WTC11 (cell line): Measurements from ENCODE around the gene RTL3. TPM values are rescaled to one million over a fixed set of nuclear protein-coding genes. Genes with fewer than 3 reads are reported as not detected.
A peak's percentile ranks its signal among the peaks of the same experiment; 100 is the strongest.

Experiments
- ATAC-seq: fragments of 200-7000 bp; cut with Tn5 transposase; 2 replicates; pipeline ENCODE4 v1.10.0; 2021; ENCODE audit warnings: mild to moderate bottlenecking, moderate library complexity
- CTCF ChIA-PET: fragments of 300-600 bp; sonication (Branson Sonifier 250); formaldehyde crosslinking; loops from one replicate; lab custom pipeline; 2021; ENCODE audit warnings: antibody characterized with exemption; lab: Charles Lee
- POLR2A ChIA-PET: fragments of 350-600 bp; sonication (Branson Sonifier 250); formaldehyde crosslinking; loops from one replicate; lab custom pipeline; 2021; ENCODE audit warnings: antibody characterized with exemption; lab: Charles Lee
- DNase-seq: peaks from one replicate; pipeline ENCODE4 v3.0.0; 2021; ENCODE audit warnings: low spot score
- H3K27ac Mint-ChIP-seq: 2 replicates; pipeline ENCODE4 v1.8.0; 2021; ENCODE audit warnings: mixed read lengths
- H3K27me3 Mint-ChIP-seq: 2 replicates; pipeline ENCODE4 v1.8.0; 2021; ENCODE audit warnings: low read depth, mild to moderate bottlenecking, moderate library complexity, mixed read lengths
- H3K36me3 Mint-ChIP-seq: 2 replicates; pipeline ENCODE4 v1.8.0; 2021; ENCODE audit warnings: mixed read lengths
- H3K4me1 Mint-ChIP-seq: 2 replicates; pipeline ENCODE4 v1.8.0; 2022; ENCODE audit warnings: mixed read lengths
- H3K4me3 Mint-ChIP-seq: 2 replicates; pipeline ENCODE4 v1.8.0; 2021; ENCODE audit warnings: mild to moderate bottlenecking, moderate library complexity, mixed read lengths
- H3K9me3 Mint-ChIP-seq: 2 replicates; pipeline ENCODE4 v1.8.0; 2021; ENCODE audit warnings: mixed read lengths
- AFF4 ChIP-seq: sonication (generic); formaldehyde crosslinking; IDR thresholded peaks from 2 replicates; pipeline ENCODE4 v1.8.1; 2023; ENCODE audit warnings: mild to moderate bottlenecking, missing genetic modification reagents, borderline replicate concordance
- CDX4 ChIP-seq: fragments of 250-450 bp; sonication (Bioruptor Pico); IDR thresholded peaks from 2 replicates; pipeline ENCODE4 v1.9.0; 2021; ENCODE audit warnings: moderate library complexity, mild to moderate bottlenecking, inconsistent platforms, borderline replicate concordance
- ELF4 ChIP-seq: sonication (generic); formaldehyde crosslinking; IDR thresholded peaks from 2 replicates; pipeline ENCODE4 v1.8.1; 2022; ENCODE audit warnings: low read depth, mild to moderate bottlenecking, moderate library complexity, missing genetic modification reagents
- EMX1 ChIP-seq: fragments of 250-450 bp; sonication (Bioruptor Pico); IDR thresholded peaks from 2 replicates; pipeline ENCODE4 v1.8.0; 2021; ENCODE audit warnings: mild to moderate bottlenecking
- ESRRA ChIP-seq: sonication (generic); formaldehyde crosslinking; IDR thresholded peaks from 2 replicates; pipeline ENCODE4 v1.8.1; 2022; ENCODE audit warnings: mild to moderate bottlenecking, missing genetic modification reagents, borderline replicate concordance
- ETV6 ChIP-seq: sonication (generic); formaldehyde crosslinking; IDR thresholded peaks from 2 replicates; pipeline ENCODE4 v1.8.1; 2022; ENCODE audit warnings: mild to moderate bottlenecking, missing genetic modification reagents
- FOXJ3 ChIP-seq: sonication (generic); formaldehyde crosslinking; IDR thresholded peaks from 2 replicates; pipeline ENCODE4 v1.9.0; 2021; ENCODE audit warnings: missing genetic modification reagents, mild to moderate bottlenecking, borderline replicate concordance
- FOXK1 ChIP-seq: sonication (generic); formaldehyde crosslinking; IDR thresholded peaks from 2 replicates; pipeline ENCODE4 v1.8.0; 2022; ENCODE audit warnings: mild to moderate bottlenecking, moderate library complexity, missing genetic modification reagents
- FOXP1 ChIP-seq: sonication (generic); formaldehyde crosslinking; IDR thresholded peaks from 2 replicates; pipeline ENCODE4 v1.8.0; 2022; ENCODE audit warnings: missing genetic modification reagents, mild to moderate bottlenecking, moderate library complexity, borderline replicate concordance
- NFATC4 ChIP-seq: fragments of 250-450 bp; sonication (Bioruptor Pico); IDR thresholded peaks from 2 replicates; pipeline ENCODE4 v1.9.0; 2021; ENCODE audit warnings: mild to moderate bottlenecking
- NR2C2 ChIP-seq: sonication (generic); formaldehyde crosslinking; IDR thresholded peaks from 2 replicates; pipeline ENCODE4 v1.8.0; 2022; ENCODE audit warnings: mild to moderate bottlenecking, missing genetic modification reagents
- PRRX2 ChIP-seq: fragments of 250-450 bp; sonication (Bioruptor Pico); IDR thresholded peaks from 2 replicates; pipeline ENCODE4 v1.8.0; 2021; ENCODE audit warnings: mild to moderate bottlenecking
- RELA ChIP-seq: sonication (generic); formaldehyde crosslinking; IDR thresholded peaks from 2 replicates; pipeline ENCODE4 v1.8.1; 2022; ENCODE audit warnings: missing genetic modification reagents, mild to moderate bottlenecking, borderline replicate concordance
- SMAD4 ChIP-seq: sonication (generic); formaldehyde crosslinking; IDR thresholded peaks from 2 replicates; pipeline ENCODE4 v1.8.0; 2022; ENCODE audit warnings: mild to moderate bottlenecking, missing genetic modification reagents
- ZNF416 ChIP-seq: fragments of 250-450 bp; sonication (Bioruptor Pico); IDR thresholded peaks from 2 replicates; pipeline ENCODE4 v1.9.0; 2021; ENCODE audit warnings: mild to moderate bottlenecking, inconsistent platforms
- ZNF532 ChIP-seq: fragments of 250-450 bp; sonication (Bioruptor Pico); IDR thresholded peaks from 2 replicates; pipeline ENCODE4 v1.9.0; 2021; ENCODE audit warnings: mild to moderate bottlenecking, borderline replicate concordance
- ZNF671 ChIP-seq: fragments of 250-450 bp; sonication (Bioruptor Pico); IDR thresholded peaks from 2 replicates; pipeline ENCODE4 v1.8.0; 2021; ENCODE audit warnings: mild to moderate bottlenecking
- total RNA-seq: library from RNA; stranded (reverse); gene quantifications from 3 replicates; pipeline ENCODE4 v1.2.3, GENCODE V29; 2021
- TF ChIP-seq, protein P1 (sequence below): sonication (generic); formaldehyde crosslinking; IDR thresholded peaks from 2 replicates; pipeline ENCODE4 v1.8.0; 2022; ENCODE audit warnings: mild to moderate bottlenecking, missing genetic modification reagents
- TF ChIP-seq, protein P2 (sequence below): sonication (generic); formaldehyde crosslinking; IDR thresholded peaks from 2 replicates; pipeline ENCODE4 v1.8.0; 2022; ENCODE audit warnings: mild to moderate bottlenecking, missing genetic modification reagents

The RTL3 gene
- total RNA-seq, 1 experiment from 2014 or later, result not detected

DNA sequence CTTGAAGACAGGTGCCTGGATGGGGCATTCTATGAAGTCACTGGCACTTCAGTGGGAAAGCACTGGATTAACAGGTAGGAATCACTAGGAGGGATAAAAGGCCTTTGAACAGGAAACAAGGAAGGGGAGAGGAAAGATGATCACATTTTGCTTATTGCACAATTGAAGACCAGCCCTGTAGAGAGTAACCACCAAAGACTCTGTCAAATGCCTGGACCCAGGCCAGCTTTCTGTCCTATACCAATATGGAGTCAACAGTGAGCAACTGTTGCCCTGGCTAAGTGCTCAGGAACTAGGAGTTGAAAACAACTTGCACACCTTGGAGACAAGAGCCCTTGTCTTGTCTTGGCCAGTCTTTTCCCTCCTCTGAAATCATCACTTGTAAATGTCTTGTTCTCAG is 14.1 kb upstream of the RTL3 start:
- CTCF ChIA-PET, result no interaction called here
- POLR2A ChIA-PET, result no interaction called here

GRCh38 chrX:78665342-78665741 is 6.2 kb upstream of the RTL3 start:
- ChIA-PET CTCF (no interaction called here), POLR2A (no interaction called here)
- H3K9me3 Mint-ChIP-seq, result peaks cover 16% of the 10 kb centered on the region
- H3K4me1 Mint-ChIP-seq, result peaks cover 19% of the 10 kb centered on the region
- no peaks in the 10 kb centered on the region for H3K27me3 Mint-ChIP-seq
- DNase-seq, result no peak
- peak overlapping the region; percentile 17; the same call in 1 of the 2 replicates for H3K27ac Mint-ChIP-seq
- H3K36me3 Mint-ChIP-seq, result peaks cover 13% of the 10 kb centered on the region; the same call in 1 of the 2 replicates
- ATAC-seq, result no peak
- H3K4me3 Mint-ChIP-seq, result no peak overlapping the region
- TF ChIP-seq ELF4 (CRISPR knock-in tag), result no peak
- no peak for TF ChIP-seq RELA (CRISPR knock-in tag)
- no peak for TF ChIP-seq ZNF671
- no peak for TF ChIP-seq FOXJ3
- no peak for TF ChIP-seq FOXK1 (CRISPR knock-in tag)
- TF ChIP-seq FOXP1 (CRISPR knock-in tag), result no peak
- TF ChIP-seq, protein P1, sequence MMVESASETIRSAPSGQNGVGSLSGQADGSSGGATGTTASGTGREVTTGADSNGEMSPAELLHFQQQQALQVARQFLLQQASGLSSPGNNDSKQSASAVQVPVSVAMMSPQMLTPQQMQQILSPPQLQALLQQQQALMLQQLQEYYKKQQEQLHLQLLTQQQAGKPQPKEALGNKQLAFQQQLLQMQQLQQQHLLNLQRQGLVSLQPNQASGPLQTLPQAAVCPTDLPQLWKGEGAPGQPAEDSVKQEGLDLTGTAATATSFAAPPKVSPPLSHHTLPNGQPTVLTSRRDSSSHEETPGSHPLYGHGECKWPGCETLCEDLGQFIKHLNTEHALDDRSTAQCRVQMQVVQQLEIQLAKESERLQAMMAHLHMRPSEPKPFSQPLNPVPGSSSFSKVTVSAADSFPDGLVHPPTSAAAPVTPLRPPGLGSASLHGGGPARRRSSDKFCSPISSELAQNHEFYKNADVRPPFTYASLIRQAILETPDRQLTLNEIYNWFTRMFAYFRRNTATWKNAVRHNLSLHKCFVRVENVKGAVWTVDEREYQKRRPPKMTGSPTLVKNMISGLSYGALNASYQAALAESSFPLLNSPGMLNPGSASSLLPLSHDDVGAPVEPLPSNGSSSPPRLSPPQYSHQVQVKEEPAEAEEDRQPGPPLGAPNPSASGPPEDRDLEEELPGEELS (CRISPR knock-in tag), result no peak
- no peak for TF ChIP-seq ETV6 (CRISPR knock-in tag)
- no peak for TF ChIP-seq SMAD4
- no peak for TF ChIP-seq ZNF416
- TF ChIP-seq NR2C2, result no peak
- TF ChIP-seq ESRRA, result no peak
- TF ChIP-seq AFF4 (CRISPR knock-in tag), result no peak

More for the DNA sequence above, 14.1 kb upstream of the RTL3 start:
- H3K4me3 Mint-ChIP-seq, result no peak overlapping the region
- peaks cover 3% of the 10 kb centered on the region for H3K9me3 Mint-ChIP-seq
- ATAC-seq (no peak), DNase-seq (no peak)
- TF ChIP-seq NFATC4 (CRISPR knock-in tag) (no peak), FOXP1 (CRISPR knock-in tag) (no peak), PRRX2 (CRISPR knock-in tag) (no peak), ESRRA (no peak), ZNF532 (CRISPR knock-in tag) (no peak), CDX4 (no peak), ETV6 (CRISPR knock-in tag) (no peak), EMX1 (no peak)
- TF ChIP-seq, protein P2, sequence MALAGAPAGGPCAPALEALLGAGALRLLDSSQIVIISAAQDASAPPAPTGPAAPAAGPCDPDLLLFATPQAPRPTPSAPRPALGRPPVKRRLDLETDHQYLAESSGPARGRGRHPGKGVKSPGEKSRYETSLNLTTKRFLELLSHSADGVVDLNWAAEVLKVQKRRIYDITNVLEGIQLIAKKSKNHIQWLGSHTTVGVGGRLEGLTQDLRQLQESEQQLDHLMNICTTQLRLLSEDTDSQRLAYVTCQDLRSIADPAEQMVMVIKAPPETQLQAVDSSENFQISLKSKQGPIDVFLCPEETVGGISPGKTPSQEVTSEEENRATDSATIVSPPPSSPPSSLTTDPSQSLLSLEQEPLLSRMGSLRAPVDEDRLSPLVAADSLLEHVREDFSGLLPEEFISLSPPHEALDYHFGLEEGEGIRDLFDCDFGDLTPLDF, result no peak
- no peak overlapping the region for H3K27ac Mint-ChIP-seq
- peaks cover 1% of the 10 kb centered on the region; the same call in 1 of the 2 replicates for H3K4me1 Mint-ChIP-seq
- H3K27me3 Mint-ChIP-seq, result no peaks in the 10 kb centered on the region
- H3K36me3 Mint-ChIP-seq, result no peaks in the 10 kb centered on the region; the same call in 1 of the 2 replicates
